ENCODE results near the gene PTPRN2.
"Not testable (repeated sequence)": the region's sequence is repeated elsewhere in the genome, so short reads cannot be mapped to it uniquely, and the experiment has no call there.

The PTPRN2 gene

GRCh38 chr7:158414002-158414401 is 173.6 kb downstream of the PTPRN2 start:
- DNase-seq, result no peak

- no peak for DNase-seq
Measured at GRCh38 chr7:158411232-158411950, 176.2 kb downstream of the PTPRN2 start.

- no peak for DNase-seq
Measured at GRCh38 chr7:158410720-158411119, 176.9 kb downstream of the PTPRN2 start.

GRCh38 chr7:158409816-158410330 is 177.8 kb downstream of the PTPRN2 start:
- no peak for DNase-seq

- DNase-seq, result no peak
Measured at GRCh38 chr7:158409120-158409519, 178.5 kb downstream of the PTPRN2 start.

- no peak for DNase-seq
Measured at GRCh38 chr7:158408318-158408920, 179.2 kb downstream of the PTPRN2 start.

GRCh38 chr7:158407581-158408317 is 179.9 kb downstream of the PTPRN2 start:
- no peak for DNase-seq

GRCh38 chr7:158406801-158407200 is 180.8 kb downstream of the PTPRN2 start:
- no peak for DNase-seq

GRCh38 chr7:158406364-158406763 is 181.3 kb downstream of the PTPRN2 start:
- no peak for DNase-seq

- not testable (repeated sequence) for DNase-seq
Measured at GRCh38 chr7:158405771-158406170, 181.9 kb downstream of the PTPRN2 start.

- no peak for DNase-seq
Measured at GRCh38 chr7:158405324-158405723, 182.3 kb downstream of the PTPRN2 start.

GRCh38 chr7:158404031-158404761 is 183.4 kb downstream of the PTPRN2 start:
- DNase-seq, result no peak

- DNase-seq, result no peak
Measured at GRCh38 chr7:158403013-158403821, 184.4 kb downstream of the PTPRN2 start.

GRCh38 chr7:158402471-158402870 is 185.2 kb downstream of the PTPRN2 start:
- DNase-seq, result no peak

GRCh38 chr7:158401826-158402225 is 185.8 kb downstream of the PTPRN2 start:
- no peak for DNase-seq

GRCh38 chr7:158401295-158401694 is 186.3 kb downstream of the PTPRN2 start:
- DNase-seq, result no peak

GRCh38 chr7:158400601-158401225 is 186.9 kb downstream of the PTPRN2 start:
- no peak for DNase-seq

- no peak for DNase-seq
Measured at GRCh38 chr7:158399762-158400161, 187.9 kb downstream of the PTPRN2 start.

GRCh38 chr7:158398750-158399149 is 188.9 kb downstream of the PTPRN2 start:
- no peak for DNase-seq

- DNase-seq, result no peak
Measured at GRCh38 chr7:158397885-158398284, 189.7 kb downstream of the PTPRN2 start.

- no peak for DNase-seq
Measured at GRCh38 chr7:158396982-158397862, 190.4 kb downstream of the PTPRN2 start.
